Measurements from ENCODE around the gene KRTAP20-2.

Gene KRTAP20-2

GRCh38 chr21:30634906-30635305, at the start of gene KRTAP20-2:
KRTAP20-2 (plus strand) TSS chr21:30635206; CDS start chr21:30635264, 58 bp downstream.
- no peak for DNase-seq

- no peak for DNase-seq
Measured at GRCh38 chr21:30590297-30590696, 44.7 kb upstream of the KRTAP20-2 start, which contains the start of gene KRTAP22-2. KRTAP22-2 (minus strand) TSS chr21:30590397.

- DNase-seq: no peak
Measured at GRCh38 chr21:30592140-30592539, 42.9 kb upstream of the KRTAP20-2 start, which contains the start of gene KRTAP6-3. KRTAP6-3 (plus strand) TSS chr21:30592440; CDS start chr21:30592446, 6 bp downstream.

- no peak for DNase-seq
Measured at GRCh38 chr21:30598802-30599201, 36.2 kb upstream of the KRTAP20-2 start, which contains the start of gene KRTAP6-2. KRTAP6-2 (minus strand) TSS chr21:30598902; CDS start chr21:30598874, 28 bp downstream.

- DNase-seq: no peak
Measured at GRCh38 chr21:30600787-30601186, 34.2 kb upstream of the KRTAP20-2 start, which contains the start of gene KRTAP22-1. KRTAP22-1 (plus strand) TSS chr21:30601087.

- no peak for DNase-seq
Measured at GRCh38 chr21:30605968-30606367, 29.0 kb upstream of the KRTAP20-2 start.

- no peak for DNase-seq
Measured at GRCh38 chr21:30612132-30612531, 22.9 kb upstream of the KRTAP20-2 start.

GRCh38 chr21:30613836-30614235, 21.2 kb upstream of the KRTAP20-2 start, which contains the start of gene KRTAP6-1:
KRTAP6-1 (minus strand) TSS chr21:30613930; CDS start chr21:30613904, 26 bp downstream.
- DNase-seq: no peak

GRCh38 chr21:30615199-30615598, 19.8 kb upstream of the KRTAP20-2 start:
- no peak for DNase-seq

- no peak for DNase-seq
Measured at GRCh38 chr21:30616125-30616524, 18.9 kb upstream of the KRTAP20-2 start, which contains the start of gene KRTAP20-1. KRTAP20-1 (plus strand) TSS chr21:30616425; CDS start chr21:30616455, 30 bp downstream.

GRCh38 chr21:30620080-30620479, 14.9 kb upstream of the KRTAP20-2 start:
- DNase-seq: no peak

- DNase-seq: no peak
Measured at GRCh38 chr21:30620522-30620921, 14.5 kb upstream of the KRTAP20-2 start, which contains the start of gene KRTAP20-4. KRTAP20-4 (plus strand) TSS chr21:30620627.

GRCh38 chr21:30623362-30623761, 11.6 kb upstream of the KRTAP20-2 start:
- no peak for DNase-seq

- no peak for DNase-seq
Measured at GRCh38 chr21:30625449-30626165, 9.4 kb upstream of the KRTAP20-2 start.

GRCh38 chr21:30628109-30628508, 6.9 kb upstream of the KRTAP20-2 start:
- no peak for DNase-seq

- no peak for DNase-seq
Measured at GRCh38 chr21:30629200-30629599, 5.8 kb upstream of the KRTAP20-2 start.

- no peak for DNase-seq
Measured at GRCh38 chr21:30638686-30639085, 3.7 kb downstream of the KRTAP20-2 start.

GRCh38 chr21:30642564-30642963, 7.6 kb downstream of the KRTAP20-2 start, which contains the start of gene KRTAP20-3:
KRTAP20-3 (plus strand) TSS chr21:30642864.
- no peak for DNase-seq

- no peak for DNase-seq
Measured at GRCh38 chr21:30646904-30647414, 12.0 kb downstream of the KRTAP20-2 start.

- DNase-seq: no peak
Measured at GRCh38 chr21:30652891-30653290, 17.9 kb downstream of the KRTAP20-2 start.

- DNase-seq: no peak
Measured at GRCh38 chr21:30668776-30669175, 33.8 kb downstream of the KRTAP20-2 start.

GRCh38 chr21:30672985-30673650, 38.1 kb downstream of the KRTAP20-2 start:
- no peak for DNase-seq

- no peak for DNase-seq
Measured at GRCh38 chr21:30674312-30674711, 39.3 kb downstream of the KRTAP20-2 start.

All from NCI-H524 treated with DMSO at 0.1 percent for 48 hours (cell line).